CD4-positive, alpha-beta T cell treated with Interleukin-2 at 100 ng/mL for 4 hours (primary cell): ENCODE data around the gene ZBTB5.
"Not testable (repeated sequence)": the region's sequence is repeated elsewhere in the genome, so short reads cannot be mapped to it uniquely, and the experiment has no call there.

Source experiments
- DNase-seq: peaks from one replicate; pipeline ENCODE4 v3.0.0-alpha.2; 2020; ENCODE audit warnings: low spot score

Gene ZBTB5

DNA sequence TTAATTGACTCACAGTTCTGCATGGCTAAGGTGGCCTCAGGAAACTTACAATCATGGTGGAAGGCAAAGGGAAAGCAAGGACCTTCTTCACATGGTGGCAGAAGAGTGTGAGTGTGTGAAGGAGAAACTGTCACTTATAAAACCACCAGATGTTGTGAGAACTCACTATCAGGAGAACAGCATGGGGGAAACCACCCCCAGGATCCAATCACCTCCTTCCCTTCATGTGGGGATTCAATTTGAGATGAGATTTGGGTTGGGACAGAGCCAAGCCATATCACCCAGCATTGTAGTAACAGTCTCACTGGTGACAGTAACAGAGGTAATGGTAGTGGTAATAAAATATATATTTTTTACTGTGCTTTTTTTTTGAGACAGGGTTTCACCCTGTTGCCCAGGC, 18.1 kb downstream of the ZBTB5 start:
- no peak for DNase-seq

DNA sequence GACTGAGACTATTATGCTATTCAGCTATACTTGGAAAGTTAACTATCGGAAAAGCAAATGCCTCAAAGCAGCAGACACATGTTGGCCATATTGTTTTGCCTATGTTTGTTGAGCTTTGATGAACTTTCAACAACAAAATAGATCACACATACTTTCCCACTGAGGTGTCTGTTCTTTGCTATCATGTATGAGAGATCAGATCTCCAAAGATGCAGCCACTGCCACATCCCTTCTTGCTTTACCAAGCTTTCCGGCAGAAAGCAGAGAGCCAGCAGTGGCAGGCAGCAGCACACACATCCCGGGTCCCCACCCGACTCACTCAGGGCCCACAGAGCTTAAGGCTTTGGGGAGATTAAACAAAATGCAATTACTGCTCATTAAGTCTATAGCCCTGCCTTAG, 18.8 kb downstream of the ZBTB5 start:
- no peak for DNase-seq

DNA sequence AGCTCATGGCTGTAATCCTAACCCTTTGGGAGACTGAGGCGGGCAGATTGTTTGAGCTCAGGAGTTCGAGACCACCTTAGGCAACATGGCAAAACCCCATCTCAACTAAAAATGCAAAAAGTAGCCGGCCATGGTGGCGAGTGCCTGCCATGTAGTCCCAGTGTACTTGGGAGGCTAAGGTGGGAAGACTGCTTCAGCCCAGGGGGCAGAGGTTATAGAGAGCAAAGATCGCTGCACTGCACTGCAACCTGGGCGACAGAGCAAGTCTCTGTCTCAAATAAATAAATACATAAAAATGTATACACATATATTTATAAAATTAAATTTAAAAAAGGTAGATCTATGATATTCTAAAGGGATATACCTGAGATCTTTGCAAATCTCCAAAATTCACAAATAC, 19.4 kb downstream of the ZBTB5 start:
- no peak for DNase-seq

DNA sequence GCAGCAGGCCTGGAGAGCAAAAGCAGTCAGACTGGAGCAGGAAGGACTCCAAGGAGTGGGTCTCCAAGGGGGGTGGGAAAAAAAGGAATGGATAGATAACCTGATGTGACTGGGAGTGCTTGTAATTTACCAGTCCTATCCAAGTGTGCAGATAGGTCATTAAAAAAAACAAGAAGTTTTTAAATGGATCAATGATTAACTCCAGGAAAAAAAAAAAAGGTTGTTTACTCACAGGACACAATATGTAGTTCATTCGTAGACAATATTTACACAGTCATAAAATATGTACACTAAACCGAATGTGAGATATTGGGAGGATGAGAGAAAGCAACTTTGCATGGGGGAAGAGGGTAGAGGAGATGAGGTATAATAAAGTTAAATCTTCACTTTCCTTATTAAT, 20.4 kb downstream of the ZBTB5 start:
- DNase-seq: no peak

DNA sequence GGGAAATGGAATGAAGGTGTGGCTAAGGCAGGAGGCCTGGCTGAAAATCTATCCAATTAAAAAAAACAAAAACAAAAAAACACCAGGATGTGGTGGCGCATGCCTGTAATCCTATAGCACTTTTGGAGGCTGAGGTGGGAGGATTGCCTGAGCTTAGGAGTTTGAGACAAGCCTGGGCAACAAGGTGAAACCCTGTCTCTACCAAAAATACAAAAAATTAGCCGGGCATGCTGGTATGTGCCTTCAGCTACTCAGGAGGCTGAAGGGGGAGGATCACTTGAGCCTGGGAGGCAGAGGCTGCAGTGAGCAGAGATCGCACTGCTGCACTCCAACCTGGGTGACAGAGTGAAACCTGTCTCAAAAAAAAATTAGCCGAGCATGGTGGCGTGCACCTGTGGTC, 21.7 kb downstream of the ZBTB5 start:
- DNase-seq: no peak

DNA sequence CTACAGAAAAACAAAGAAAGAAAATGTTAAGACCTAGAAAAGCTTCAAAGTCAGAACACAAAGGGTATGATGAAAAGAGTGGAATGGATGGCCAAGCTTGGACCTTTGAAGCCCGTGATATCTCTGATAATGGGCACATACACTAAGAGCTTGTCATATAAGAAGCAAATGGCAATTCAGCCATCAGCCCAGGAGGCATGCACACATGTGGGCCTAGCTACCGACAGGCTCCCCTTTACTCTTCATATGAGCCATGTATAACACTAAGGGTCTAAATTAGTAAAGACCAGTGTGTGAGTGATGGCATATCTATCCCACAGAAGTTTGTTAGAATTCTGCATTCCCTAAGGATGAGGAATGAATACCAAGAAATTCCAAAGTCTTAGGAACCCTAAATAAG, 22.7 kb downstream of the ZBTB5 start:
- DNase-seq: no peak

DNA sequence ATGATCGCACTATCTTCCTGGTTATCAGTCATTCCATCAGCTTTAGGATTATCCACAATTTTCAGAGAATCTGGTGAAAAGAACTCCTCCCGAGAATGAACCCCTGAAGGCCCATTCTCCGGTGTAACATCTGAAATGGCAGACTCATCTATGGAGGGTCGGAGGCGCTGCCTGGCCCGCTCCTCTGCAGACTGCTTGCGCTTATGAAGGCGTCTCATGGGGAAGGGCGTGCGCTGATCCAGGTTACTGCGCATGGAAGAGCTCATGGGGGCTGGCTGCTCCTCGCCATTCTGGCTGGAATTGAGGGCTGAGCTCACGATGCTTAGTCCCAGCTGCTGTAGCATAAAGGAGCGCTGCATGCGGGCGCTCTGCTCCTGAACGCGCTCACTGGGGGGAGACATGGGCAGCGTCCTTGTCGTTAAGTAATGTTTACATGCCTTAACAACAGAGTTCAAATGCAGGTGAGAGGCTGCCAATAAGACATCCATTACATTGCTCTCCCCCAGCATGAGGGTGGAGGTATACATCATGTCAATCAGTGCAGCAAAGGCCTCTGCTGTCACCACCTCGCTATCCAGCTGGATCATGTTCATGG, 23.4 kb downstream of the ZBTB5 start:
- DNase-seq: no peak

DNA sequence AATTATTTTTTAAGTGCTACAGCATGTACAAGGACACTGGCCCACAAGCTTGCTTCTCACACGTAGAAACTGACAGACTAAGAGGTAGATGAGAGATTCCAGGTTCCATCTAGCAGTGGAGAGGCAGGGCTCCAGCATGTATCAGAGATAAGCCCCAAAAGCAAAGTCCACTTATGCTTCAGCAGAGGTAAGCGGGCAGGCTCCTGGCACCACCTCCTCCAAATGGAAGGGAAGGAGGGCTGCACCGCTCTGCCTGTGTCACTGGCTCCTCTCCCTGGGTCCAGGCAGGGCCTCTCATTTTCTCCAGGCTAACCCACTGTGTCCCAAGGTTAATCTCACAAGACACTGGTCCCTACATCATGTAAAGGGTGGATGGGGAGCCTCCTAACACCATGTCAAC, 26.9 kb downstream of the ZBTB5 start:
- no peak for DNase-seq

DNA sequence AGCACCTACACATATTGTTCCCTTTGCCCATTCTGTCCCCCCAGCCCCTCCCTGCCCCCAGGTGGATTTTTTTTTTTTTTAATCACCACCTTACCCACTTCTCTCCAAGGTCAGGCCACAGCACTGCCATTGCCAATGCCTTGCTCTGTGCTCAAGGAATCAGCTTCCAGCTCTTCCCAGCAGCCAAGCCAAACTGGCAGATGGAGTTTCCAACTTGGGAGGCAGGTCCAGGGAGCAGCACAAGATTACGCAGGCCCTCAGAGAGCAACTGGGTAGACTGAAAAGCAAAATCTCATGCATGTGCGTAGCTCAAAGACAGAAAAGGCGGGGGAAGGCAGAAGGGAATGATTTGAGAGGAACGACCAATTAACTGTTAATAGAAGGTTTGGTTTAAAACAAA, 27.6 kb downstream of the ZBTB5 start:
- DNase-seq: no peak

DNA sequence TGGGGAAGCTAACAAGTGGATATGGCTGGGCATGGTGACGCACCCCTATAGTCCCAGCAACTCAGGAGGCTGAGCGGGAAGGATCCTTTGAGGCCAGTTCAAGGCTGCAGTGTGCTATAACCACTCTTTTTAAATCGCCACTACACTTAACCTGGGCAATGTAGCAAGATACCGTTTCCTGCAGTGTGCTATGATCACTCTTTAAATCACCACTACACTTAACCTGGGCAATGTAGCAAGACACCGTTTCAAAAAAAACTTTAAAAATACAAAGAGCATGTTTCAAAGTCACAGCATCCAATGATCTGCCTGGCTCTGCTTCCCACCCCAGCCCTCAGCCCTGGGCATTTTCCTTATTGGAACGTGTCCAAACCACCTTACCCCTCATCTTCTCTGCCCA, 28.2 kb downstream of the ZBTB5 start:
- DNase-seq: no peak

DNA sequence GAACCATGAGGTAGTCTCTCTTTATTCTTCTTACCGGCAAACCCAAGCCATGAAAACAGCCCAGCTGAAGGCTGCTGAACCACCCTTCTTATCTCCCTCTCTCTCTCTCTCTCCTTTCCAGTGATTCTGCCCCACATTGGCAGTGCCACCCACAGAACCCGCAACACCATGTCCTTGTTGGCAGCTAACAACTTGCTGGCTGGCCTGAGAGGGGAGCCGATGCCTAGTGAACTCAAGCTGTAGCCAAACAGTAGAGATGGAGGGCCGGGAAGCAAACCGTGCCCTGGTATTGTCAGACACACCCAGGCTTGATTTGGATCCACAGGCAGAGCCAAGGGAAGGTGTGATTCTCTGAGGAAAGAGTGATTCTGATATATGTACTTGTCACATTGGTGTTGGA, 28.7 kb downstream of the ZBTB5 start:
- DNase-seq: no peak

DNA sequence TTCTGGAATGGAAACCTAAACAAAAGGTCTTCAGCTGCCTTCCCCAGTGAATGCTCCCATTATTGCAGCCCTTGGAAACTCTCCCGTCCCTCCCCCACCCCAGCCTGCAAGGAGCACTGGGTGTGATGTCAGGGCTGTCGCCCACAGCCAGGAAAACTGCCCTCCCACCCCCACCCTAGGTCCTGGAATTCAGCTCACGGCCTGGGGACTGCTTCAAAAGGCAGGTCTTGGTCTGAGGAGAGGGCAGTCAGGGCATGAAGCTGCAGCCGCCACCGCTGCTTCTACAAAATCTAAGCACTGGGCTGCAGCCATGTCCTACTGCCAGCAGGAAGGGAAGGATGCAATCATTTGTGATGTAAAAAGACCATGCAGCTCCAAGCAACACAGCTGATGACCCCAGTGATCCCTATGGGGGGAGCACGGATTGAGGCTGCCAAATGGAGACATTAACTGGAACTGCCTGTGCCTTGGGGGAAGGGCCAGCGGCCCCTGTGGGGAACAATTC, 31.3 kb downstream of the ZBTB5 start:
- DNase-seq: no peak

DNA sequence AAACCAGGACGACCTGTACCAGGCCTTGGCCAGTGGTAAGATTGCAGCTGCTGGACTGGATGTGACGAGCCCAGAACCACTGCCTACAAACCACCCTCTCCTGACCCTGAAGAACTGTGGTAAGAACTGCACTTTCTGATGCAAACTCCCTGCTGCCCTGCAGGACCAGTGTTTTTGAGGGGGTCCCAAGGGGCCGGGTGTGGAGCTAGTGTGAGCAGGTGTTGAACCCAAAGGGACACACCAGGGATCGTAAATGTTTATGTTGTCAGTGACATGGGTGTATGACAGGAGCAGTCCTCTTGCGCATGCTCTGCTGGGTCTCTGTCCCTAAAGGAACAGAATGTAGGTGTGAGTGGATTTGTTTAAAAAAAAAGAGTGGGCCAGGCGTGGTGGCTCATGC, 33.2 kb downstream of the ZBTB5 start:
- no peak for DNase-seq

DNA sequence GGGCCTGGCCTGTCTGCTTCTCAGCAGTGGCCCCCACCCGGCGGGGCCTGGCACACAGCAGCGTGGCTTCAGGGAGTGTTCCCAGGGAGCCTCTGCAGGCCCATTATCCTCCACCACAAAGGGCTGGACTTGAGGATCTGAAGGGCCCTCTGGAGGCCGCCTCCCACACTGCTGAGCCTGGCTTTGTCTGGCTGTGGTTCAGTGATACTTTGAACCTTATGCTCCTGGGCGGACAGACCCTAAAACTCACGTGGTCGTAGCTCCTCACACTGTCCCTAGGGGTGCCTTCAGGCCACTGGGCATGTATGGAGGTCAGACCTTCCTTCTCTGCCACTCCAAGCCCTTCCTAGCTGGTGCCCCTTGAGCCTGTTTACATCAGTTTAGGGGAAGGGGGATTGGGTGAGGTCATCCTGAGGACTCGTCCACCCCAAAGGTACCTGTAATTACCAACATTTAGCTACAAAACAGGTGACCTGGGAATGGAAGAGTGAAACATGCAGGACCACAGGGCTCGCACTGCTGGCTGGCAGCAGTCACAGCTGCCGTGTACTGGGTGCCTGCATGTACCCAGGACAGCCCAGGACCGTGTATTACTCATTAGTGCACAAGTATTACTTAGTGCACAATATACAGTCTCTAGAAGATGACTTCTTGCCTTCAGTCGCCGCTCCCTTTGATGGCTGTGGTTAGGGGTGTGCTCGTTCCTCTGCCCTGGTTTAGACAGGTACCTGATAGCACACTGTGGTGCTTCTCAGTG, 34.2 kb downstream of the ZBTB5 start:
- DNase-seq: no peak

DNA sequence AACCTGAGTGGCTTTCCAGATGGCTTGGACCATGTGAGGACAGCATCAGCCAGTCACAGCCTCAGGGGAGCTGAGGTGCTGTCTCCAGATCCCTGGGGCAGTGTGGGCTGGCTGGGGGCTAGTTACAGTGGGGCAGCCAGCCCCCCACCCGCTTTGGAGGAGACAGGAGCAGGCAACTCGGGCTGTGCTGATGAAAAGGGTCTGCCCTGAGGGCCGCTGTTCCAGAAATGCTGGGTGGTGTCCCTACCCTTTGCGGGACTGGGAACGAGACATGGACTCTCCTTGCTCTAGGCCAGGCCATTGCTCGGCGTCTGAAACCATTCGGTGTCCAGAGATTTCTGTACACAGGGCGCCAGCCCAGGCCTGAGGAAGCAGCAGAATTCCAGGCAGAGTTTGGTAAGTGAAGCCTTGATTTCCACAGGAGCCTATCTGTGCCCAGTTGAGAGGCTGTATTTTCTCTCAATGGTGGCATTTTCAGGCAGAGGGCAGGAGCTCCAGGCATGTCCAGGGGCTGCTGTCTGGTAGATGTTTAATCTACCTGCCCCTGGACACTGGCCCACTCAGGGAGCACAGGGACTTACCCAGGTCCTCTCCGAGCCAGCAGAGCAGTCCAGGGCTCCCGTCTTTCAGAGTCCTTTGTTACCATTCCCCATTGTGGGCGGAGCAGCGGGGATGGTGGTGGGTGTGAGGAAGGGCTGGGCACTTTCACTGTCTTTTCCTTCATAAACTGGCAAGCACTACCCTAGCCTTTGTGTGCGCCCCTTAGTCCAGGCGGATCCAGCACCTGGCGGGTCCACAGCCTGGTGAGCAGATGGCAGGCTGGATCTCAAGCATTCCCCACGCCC, 35.6 kb downstream of the ZBTB5 start:
- no peak for DNase-seq

DNA sequence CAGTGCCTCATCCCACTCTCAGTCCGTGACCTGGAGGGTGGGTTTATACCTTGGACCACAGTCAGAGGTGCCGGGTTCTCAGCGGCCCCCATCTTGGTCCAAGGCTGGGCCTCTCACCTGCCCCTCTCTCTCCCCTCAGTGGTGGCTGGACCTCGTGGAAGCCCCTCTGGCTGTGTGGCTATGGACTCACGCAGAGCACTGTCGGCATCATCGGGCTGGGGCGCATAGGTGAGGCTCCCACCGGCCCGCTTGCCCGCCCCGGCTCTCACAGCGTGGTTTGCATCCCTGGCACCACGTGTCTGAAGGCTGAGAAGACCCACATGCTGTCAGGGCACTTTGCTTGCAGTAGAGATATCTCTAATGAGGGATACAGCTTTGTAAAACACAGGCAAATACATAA, 36.9 kb downstream of the ZBTB5 start:
- no peak for DNase-seq

DNA sequence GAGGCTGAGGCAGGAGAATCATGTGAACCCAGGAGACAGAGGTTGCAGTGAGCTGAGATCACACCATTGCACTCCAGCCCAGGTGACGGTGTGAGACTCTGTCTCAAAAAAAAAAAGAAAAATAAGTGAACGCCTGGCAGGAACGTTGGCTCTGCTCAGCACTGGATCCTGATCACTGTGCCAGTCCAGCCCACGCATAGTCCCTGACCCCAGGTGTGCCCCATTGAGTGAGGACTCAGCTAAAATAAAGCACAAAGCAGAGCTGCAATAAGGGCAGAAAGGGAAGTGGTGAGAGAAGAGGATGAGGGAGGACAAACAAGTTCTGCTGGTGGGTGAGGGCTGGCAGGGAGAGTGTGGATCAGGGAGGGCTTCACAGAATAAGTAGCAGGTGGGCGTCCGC, 38.4 kb downstream of the ZBTB5 start:
- no peak for DNase-seq

DNA sequence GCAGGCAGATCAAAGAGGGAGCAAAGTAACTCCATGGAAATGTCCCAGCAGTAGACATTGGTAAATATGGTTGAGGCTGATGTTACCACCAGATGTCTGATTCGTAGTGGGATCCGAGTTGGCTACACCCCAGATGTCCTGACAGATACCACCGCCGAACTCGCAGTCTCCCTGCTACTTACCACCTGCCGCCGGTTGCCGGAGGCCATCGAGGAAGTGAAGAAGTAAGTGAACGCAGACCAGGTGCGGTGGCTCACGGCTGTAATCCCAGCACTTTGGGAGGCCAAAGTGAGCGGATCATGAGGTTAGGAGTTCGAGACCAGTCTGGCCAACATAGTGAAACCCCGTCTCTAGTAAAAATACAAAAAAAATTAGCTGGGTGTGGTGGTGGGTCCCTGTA, 38.8 kb downstream of the ZBTB5 start:
- DNase-seq: not testable (repeated sequence)

DNA sequence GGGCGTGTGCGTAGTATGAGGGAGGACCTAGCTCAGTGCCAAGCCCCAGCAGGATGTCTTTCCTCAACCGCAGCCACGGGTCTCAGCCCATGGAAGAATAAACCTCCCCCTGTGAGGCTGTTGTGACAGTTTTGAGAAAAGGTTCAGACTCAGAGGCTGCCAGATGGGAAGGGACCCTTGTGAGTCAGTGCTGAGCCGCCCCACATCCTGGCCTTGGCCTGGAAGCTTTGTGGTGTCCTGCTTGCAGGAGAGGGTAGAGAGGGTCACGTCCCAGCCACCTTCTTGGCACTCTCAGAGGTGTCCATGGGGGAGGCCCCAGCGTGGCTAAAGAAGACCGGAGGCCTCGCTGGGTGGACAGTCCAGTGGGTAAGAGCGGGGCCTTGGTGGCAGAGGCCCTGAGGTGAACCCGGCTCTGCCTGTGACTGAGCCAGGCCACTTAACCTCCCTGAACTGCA, 39.9 kb downstream of the ZBTB5 start:
- no peak for DNase-seq

DNA sequence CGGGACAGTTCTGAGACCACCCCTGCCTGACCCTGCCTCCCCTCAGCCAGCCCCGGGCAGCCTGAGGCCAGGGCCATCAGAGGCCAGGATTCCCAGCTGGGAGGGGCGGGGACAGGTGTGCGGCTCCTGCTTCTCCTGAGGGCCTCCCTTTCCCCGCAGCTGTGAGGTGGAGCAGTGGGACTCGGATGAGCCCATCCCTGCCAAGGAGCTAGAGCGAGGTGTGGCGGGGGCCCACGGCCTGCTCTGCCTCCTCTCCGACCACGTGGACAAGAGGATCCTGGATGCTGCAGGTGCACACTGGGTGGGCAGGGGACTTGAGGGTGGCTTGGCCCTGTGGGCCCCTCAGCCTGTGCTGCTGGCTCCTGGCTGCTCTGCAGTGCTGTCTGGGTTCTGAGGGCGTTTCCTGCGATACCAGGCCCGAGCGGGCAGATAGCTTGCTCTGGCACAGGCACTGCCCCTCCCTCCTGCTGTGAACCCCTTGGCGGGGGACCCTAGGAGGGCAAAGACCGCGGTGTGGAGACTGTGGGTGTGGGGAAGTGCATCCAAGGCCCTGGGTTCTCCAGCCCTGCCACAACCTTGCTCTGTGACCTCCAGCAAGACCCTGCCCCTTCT, 40.5 kb downstream of the ZBTB5 start:
- no peak for DNase-seq

DNA sequence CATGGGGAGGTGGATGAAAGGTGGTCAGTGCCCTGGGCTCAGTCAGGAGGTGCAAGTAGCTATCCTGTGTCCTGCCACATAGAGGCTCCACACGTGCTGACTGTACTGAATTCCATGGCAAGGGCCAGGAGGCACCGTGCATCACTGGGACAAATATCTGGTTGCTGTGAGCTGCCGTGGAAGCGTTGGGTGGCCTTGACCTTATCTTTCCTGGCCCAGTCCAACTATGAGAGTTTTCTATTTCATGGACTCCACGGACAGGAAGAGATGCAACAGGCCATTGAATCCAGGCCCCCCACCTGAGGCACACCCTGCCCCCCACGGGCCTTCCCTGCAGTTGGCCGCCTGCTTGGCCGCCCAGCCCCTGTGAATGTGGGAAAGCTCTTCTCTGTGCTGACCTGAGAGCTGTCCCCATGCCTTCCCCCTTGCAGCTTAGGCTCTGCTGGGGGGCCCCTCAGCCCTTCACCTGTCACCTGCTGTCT, 41.0 kb downstream of the ZBTB5 start:
- DNase-seq: no peak

DNA sequence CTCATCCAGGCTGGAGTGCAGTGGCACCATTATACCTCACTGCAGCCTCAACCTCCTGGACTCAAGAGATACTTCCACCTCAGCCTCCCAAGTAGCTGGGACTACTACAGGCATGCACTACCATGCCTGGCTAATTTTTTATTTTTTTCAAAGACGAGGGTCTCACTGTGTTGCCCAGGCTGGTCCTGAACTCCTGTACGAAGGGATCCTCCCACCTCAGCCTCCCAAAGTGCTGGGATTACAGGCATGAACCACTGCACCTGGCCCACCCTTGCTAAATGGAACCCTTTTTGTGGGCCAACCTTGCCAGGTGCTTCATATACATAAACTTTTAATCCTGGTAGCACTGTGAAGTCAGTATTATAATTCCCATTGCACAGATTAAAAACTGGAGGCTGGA, 41.7 kb downstream of the ZBTB5 start:
- DNase-seq: no peak
